ENCODE data around the gene KANSL1.

DNA sequence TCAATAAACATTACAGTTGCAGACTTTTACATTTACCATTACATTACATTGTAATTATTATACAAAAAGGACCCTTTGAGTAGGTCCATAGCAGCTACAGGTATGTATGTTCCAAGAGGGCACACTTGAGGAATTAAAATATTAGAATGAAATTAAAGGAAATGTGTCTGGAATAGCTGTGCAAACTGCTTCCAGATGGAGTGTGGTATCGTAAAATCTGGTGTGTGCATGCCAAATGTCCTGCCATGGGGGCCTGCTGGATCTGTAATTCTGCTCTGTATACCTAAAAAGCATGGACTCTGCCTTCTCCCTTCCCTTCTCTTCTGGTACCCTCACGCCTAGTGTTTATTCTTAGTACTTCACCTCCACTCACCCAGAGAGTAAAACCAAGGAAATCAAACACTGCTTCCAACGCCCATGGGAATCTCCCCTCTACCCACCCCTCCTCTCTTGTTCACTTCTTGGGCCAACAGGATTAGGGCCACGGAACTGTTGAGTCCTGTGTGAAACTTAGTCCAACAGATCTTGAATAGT, 155.4 kb downstream of the KANSL1 start:
- TF ChIP-seq, protein P1, sequence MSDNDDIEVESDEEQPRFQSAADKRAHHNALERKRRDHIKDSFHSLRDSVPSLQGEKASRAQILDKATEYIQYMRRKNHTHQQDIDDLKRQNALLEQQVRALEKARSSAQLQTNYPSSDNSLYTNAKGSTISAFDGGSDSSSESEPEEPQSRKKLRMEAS (IDR thresholded peaks at IDR 0.05; ENCODE audit: low read depth, low read length), result no peak
- TF ChIP-seq, protein P2, sequence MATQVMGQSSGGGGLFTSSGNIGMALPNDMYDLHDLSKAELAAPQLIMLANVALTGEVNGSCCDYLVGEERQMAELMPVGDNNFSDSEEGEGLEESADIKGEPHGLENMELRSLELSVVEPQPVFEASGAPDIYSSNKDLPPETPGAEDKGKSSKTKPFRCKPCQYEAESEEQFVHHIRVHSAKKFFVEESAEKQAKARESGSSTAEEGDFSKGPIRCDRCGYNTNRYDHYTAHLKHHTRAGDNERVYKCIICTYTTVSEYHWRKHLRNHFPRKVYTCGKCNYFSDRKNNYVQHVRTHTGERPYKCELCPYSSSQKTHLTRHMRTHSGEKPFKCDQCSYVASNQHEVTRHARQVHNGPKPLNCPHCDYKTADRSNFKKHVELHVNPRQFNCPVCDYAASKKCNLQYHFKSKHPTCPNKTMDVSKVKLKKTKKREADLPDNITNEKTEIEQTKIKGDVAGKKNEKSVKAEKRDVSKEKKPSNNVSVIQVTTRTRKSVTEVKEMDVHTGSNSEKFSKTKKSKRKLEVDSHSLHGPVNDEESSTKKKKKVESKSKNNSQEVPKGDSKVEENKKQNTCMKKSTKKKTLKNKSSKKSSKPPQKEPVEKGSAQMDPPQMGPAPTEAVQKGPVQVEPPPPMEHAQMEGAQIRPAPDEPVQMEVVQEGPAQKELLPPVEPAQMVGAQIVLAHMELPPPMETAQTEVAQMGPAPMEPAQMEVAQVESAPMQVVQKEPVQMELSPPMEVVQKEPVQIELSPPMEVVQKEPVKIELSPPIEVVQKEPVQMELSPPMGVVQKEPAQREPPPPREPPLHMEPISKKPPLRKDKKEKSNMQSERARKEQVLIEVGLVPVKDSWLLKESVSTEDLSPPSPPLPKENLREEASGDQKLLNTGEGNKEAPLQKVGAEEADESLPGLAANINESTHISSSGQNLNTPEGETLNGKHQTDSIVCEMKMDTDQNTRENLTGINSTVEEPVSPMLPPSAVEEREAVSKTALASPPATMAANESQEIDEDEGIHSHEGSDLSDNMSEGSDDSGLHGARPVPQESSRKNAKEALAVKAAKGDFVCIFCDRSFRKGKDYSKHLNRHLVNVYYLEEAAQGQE (IDR thresholded peaks at IDR 0.05; ENCODE audit: low read depth, low read length), result no peak
- TF ChIP-seq CHD2 (IDR thresholded peaks at IDR 0.05; ENCODE audit: borderline replicate concordance, low read depth, low read length) (no peak), JUNB (IDR thresholded peaks at IDR 0.05) (no peak), CEBPB (IDR thresholded peaks at IDR 0.05; ENCODE audit: borderline replicate concordance in 1 of 2, low read depth in 2 of 2, low read length in 2 of 2) (no peak)
